Tibial nerve (tissue), 3 donors: ENCODE data around the gene LOX.
A peak's percentile ranks its signal among the peaks of the same experiment; 100 is the strongest.

ENCODE experiments used
- POLR2A ChIP-seq, 2 donors: fragments of 450-650 bp; IDR thresholded peaks; one replicate each; pipeline ENCODE4 v1.6.1; 2017; ENCODE audit warnings: antibody characterized with exemption in 2 of 2, mild to moderate bottlenecking in 2 of 2, moderate library complexity in 2 of 2
- TF ChIP-seq, protein P1 (sequence below), 5 experiments: fragments of 200-600 bp in 3 of 5; fragments of 450-650 bp in 2 of 5; sonication (generic) in 3 of 5; IDR thresholded peaks; one replicate each; pipeline ENCODE4 v1.5.1; 2016 to 2019; ENCODE audit warnings: antibody characterized with exemption in 5 of 5, mild to moderate bottlenecking in 3 of 5, moderate library complexity in 2 of 5

DNA sequence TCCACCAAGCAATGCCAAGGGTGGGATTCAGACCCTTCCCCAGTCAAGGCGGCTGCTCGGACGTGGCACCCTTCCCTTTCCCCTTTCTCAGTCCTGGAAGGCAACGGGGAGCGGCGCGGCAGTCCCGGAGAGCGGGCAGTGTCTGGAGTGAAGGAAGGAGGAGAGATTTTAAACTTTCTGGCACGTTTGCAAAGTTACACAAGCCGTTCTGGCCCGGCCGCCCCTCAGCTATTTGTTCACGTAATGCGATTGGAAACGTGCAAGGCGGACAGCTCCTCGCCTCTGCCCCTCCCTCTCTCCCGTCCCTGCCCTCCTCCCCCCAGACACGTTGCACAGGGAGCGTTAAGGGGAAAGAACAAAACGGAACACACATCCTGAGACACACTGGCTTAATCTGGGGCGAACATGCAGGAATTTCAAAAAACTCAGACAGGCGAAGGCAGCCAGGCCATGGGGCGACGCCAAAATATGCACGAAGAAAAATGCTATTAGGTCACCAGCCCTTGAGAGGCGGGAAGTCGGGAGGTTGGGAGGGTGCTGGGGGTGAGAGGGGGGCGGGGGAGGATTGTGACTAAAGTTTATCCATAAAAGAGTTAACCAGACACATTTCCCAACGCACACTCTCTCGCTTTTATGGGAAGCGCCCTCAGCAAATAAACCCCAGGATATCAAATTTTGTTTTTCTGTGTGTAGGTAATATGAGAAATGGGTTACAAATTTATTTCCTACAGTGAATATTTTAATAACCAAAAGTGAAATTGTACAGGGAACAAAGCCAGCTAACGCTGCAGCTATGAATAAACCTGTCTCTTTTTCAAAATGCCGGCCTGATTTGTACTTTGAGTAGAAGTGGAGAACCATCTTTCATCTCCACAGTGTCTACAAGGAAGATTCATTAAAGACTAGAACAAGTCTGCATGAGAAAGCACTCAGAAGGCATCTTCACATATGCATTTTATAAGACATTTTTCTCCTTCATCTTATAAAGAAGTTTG, at the start of gene LOX:
- TF ChIP-seq POLR2A (IDR thresholded peaks at IDR 0.05) = peak in 1 of 2 donors; percentile 36
- TF ChIP-seq, protein P1, sequence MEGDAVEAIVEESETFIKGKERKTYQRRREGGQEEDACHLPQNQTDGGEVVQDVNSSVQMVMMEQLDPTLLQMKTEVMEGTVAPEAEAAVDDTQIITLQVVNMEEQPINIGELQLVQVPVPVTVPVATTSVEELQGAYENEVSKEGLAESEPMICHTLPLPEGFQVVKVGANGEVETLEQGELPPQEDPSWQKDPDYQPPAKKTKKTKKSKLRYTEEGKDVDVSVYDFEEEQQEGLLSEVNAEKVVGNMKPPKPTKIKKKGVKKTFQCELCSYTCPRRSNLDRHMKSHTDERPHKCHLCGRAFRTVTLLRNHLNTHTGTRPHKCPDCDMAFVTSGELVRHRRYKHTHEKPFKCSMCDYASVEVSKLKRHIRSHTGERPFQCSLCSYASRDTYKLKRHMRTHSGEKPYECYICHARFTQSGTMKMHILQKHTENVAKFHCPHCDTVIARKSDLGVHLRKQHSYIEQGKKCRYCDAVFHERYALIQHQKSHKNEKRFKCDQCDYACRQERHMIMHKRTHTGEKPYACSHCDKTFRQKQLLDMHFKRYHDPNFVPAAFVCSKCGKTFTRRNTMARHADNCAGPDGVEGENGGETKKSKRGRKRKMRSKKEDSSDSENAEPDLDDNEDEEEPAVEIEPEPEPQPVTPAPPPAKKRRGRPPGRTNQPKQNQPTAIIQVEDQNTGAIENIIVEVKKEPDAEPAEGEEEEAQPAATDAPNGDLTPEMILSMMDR (IDR thresholded peaks at IDR 0.05) = no peak
